ENCODE results near the gene PTPRT.

Gene PTPRT

DNA sequence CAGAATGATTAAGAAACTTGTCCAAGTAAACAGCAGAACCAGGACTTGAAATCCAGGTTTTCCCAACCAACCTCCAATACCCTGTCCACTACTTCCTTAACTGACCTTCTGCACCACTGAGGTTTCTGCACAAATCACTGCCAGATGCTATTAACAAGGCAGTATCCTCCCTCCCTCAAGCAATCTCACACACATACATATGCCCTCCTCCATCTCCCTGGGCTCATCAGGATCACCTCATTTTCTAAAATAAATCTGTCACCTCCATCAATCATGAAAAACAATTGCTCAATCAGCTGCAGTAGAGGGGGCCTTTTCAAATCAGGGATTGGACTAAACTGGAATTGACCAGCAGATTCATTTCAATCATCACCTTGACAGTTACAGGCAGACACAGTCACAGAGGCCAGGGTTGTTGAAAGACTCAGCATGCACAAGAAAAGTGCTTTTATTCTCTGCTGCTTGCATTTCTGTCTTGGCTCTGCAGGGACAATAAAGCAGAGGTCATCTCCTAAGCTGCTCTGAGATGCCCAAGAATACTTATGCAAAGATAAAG lies 539.4 kb downstream of the PTPRT start:
- no peak for DNase-seq
- no peak overlapping the region for H3K4me3 ChIP-seq (ENCODE audit: low read depth in 1 of 2, low read length in 2 of 2)
- H3K9me3 ChIP-seq (ENCODE audit: insufficient read depth, low read length, severe bottlenecking), result no peaks in the 10 kb centered on the region
- no peak overlapping the region for H3K4me2 ChIP-seq (ENCODE audit: insufficient read depth, low read length)
- no peaks in the 10 kb centered on the region for H3K4me1 ChIP-seq (ENCODE audit: insufficient read depth, low read length)
- H3K9ac ChIP-seq (ENCODE audit: low read depth, low read length), result no peak overlapping the region
- H3K36me3 ChIP-seq (ENCODE audit: insufficient read depth, low read length), result no peaks in the 10 kb centered on the region
- no peak for TF ChIP-seq EZH2 (IDR thresholded peaks at IDR 0.05; ENCODE audit: borderline replicate concordance, low read depth, low read length, severe bottlenecking)
- TF ChIP-seq, protein P1, sequence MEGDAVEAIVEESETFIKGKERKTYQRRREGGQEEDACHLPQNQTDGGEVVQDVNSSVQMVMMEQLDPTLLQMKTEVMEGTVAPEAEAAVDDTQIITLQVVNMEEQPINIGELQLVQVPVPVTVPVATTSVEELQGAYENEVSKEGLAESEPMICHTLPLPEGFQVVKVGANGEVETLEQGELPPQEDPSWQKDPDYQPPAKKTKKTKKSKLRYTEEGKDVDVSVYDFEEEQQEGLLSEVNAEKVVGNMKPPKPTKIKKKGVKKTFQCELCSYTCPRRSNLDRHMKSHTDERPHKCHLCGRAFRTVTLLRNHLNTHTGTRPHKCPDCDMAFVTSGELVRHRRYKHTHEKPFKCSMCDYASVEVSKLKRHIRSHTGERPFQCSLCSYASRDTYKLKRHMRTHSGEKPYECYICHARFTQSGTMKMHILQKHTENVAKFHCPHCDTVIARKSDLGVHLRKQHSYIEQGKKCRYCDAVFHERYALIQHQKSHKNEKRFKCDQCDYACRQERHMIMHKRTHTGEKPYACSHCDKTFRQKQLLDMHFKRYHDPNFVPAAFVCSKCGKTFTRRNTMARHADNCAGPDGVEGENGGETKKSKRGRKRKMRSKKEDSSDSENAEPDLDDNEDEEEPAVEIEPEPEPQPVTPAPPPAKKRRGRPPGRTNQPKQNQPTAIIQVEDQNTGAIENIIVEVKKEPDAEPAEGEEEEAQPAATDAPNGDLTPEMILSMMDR (IDR thresholded peaks at IDR 0.05; ENCODE audit: borderline replicate concordance, extremely low read depth, low read length, poor library complexity, severe bottlenecking), result no peak
- H3K27me3 ChIP-seq (ENCODE audit: insufficient read depth, low read length, poor library complexity), result no peaks in the 10 kb centered on the region
- H4K20me1 ChIP-seq (ENCODE audit: insufficient read depth, low read length), result no peaks in the 10 kb centered on the region
- H2AFZ ChIP-seq (ENCODE audit: low read depth, low read length), result no peak overlapping the region
- no peaks in the 10 kb centered on the region for H3K79me2 ChIP-seq (ENCODE audit: insufficient read depth, low read length)
- H3K27ac ChIP-seq (ENCODE audit: low read length), result no peak overlapping the region
- no peak for ATAC-seq (ENCODE audit: insufficient read depth, low read depth)

DNA sequence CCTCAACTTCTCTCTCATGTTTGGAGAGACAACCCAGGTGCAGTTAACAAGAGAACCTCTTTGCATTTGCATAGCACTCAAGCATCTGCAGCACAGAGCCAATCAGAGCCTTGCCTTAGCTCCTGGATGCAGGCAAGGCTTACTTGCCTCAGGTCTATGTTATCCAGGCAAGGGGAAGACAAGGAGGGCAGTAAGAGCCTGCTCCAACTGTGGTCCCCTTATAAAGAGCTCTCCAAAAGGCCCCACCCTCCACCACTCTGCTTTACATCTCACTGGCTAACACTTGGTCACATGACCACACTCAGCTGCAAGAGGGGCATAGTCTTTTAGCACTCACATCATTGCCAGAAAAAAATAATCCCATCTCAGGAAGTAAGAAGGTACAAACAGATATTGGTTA lies 540.0 kb downstream of the PTPRT start:
- H3K27ac ChIP-seq (ENCODE audit: low read length), result no peak overlapping the region
- no peaks in the 10 kb centered on the region for H3K79me2 ChIP-seq (ENCODE audit: insufficient read depth, low read length)
- no peaks in the 10 kb centered on the region for H3K9me3 ChIP-seq (ENCODE audit: insufficient read depth, low read length, severe bottlenecking)
- H3K4me2 ChIP-seq (ENCODE audit: insufficient read depth, low read length), result no peak overlapping the region
- H4K20me1 ChIP-seq (ENCODE audit: insufficient read depth, low read length), result no peaks in the 10 kb centered on the region
- TF ChIP-seq, protein P1 (IDR thresholded peaks at IDR 0.05; ENCODE audit: borderline replicate concordance, extremely low read depth, low read length, poor library complexity, severe bottlenecking), result no peak
- no peak for TF ChIP-seq EZH2 (IDR thresholded peaks at IDR 0.05; ENCODE audit: borderline replicate concordance, low read depth, low read length, severe bottlenecking)
- no peaks in the 10 kb centered on the region for H3K27me3 ChIP-seq (ENCODE audit: insufficient read depth, low read length, poor library complexity)
- no peak for ATAC-seq (ENCODE audit: insufficient read depth, low read depth)
- no peaks in the 10 kb centered on the region for H3K4me1 ChIP-seq (ENCODE audit: insufficient read depth, low read length)
- H3K9ac ChIP-seq (ENCODE audit: low read depth, low read length), result no peak overlapping the region
- no peaks in the 10 kb centered on the region for H3K36me3 ChIP-seq (ENCODE audit: insufficient read depth, low read length)
- no peak overlapping the region for H2AFZ ChIP-seq (ENCODE audit: low read depth, low read length)
- H3K4me3 ChIP-seq (ENCODE audit: low read depth in 1 of 2, low read length in 2 of 2), result no peak overlapping the region
- DNase-seq, result no peak

DNA sequence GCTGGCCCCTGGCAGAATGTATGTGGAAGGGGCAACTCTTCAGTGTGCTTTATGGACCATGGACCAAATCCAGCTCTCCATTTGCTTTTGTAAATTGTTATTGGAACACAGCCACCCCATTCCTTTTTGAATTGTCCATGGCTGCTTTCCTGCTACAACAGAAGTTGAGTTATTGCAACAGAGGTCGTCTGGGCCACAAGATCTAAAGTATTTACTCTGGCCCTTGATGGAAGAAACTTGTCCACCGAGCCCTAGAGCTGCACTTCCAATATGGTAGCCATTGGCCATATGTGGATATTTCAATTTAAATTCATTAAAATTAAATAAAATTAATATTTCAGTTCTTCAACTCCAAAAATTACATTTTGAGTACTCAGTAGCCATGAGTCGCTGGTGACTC lies 543.5 kb downstream of the PTPRT start:
- ATAC-seq (ENCODE audit: insufficient read depth, low read depth), result no peak
- Histone ChIP-seq H4K20me1 (ENCODE audit: insufficient read depth, low read length) (no peaks in the 10 kb centered on the region), H3K27ac (ENCODE audit: low read length) (no peak overlapping the region), H3K4me3 (ENCODE audit: low read depth in 1 of 2, low read length in 2 of 2) (no peak overlapping the region), H3K36me3 (ENCODE audit: insufficient read depth, low read length) (no peaks in the 10 kb centered on the region), H3K4me2 (ENCODE audit: insufficient read depth, low read length) (no peak overlapping the region), H3K4me1 (ENCODE audit: insufficient read depth, low read length) (no peaks in the 10 kb centered on the region), H3K79me2 (ENCODE audit: insufficient read depth, low read length) (no peaks in the 10 kb centered on the region), H3K9me3 (ENCODE audit: insufficient read depth, low read length, severe bottlenecking) (no peaks in the 10 kb centered on the region), H3K9ac (ENCODE audit: low read depth, low read length) (no peak overlapping the region), H3K27me3 (ENCODE audit: insufficient read depth, low read length, poor library complexity) (no peaks in the 10 kb centered on the region), H2AFZ (ENCODE audit: low read depth, low read length) (no peak overlapping the region)
- no peak for TF ChIP-seq EZH2 (IDR thresholded peaks at IDR 0.05; ENCODE audit: borderline replicate concordance, low read depth, low read length, severe bottlenecking)
- TF ChIP-seq, protein P1 (IDR thresholded peaks at IDR 0.05; ENCODE audit: borderline replicate concordance, extremely low read depth, low read length, poor library complexity, severe bottlenecking), result no peak
- DNase-seq, result no peak

DNA sequence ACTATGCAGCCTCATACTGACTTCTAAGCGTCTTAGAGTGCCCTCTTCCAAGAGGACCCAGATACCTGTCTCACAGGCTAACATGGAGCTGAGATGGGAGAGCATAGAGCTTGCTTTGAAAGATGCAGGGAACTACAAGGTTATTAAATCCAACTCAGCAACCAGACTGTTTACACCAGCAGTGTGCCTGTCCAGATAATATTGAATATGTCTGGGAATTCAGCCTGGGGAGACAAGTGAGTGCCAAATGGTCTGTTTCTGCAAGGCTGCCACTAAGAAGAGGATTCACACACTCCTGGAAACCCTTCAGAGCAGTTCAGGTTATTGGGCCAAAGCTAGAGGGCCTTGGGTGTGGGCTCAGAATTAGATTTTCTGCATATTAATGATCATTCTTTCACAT lies 547.8 kb downstream of the PTPRT start:
- H3K4me2 ChIP-seq (ENCODE audit: insufficient read depth, low read length), result no peak overlapping the region
- TF ChIP-seq EZH2 (IDR thresholded peaks at IDR 0.05; ENCODE audit: borderline replicate concordance, low read depth, low read length, severe bottlenecking), result no peak
- TF ChIP-seq, protein P1 (IDR thresholded peaks at IDR 0.05; ENCODE audit: borderline replicate concordance, extremely low read depth, low read length, poor library complexity, severe bottlenecking), result no peak
- DNase-seq (no peak), ATAC-seq (ENCODE audit: insufficient read depth, low read depth) (no peak)
- H4K20me1 ChIP-seq (ENCODE audit: insufficient read depth, low read length), result no peaks in the 10 kb centered on the region
- peaks cover 12% of the 10 kb centered on the region for H3K27me3 ChIP-seq (ENCODE audit: insufficient read depth, low read length, poor library complexity)
- no peaks in the 10 kb centered on the region for H3K79me2 ChIP-seq (ENCODE audit: insufficient read depth, low read length)
- no peaks in the 10 kb centered on the region for H3K4me1 ChIP-seq (ENCODE audit: insufficient read depth, low read length)
- no peak overlapping the region for H3K4me3 ChIP-seq (ENCODE audit: low read depth in 1 of 2, low read length in 2 of 2)
- no peak overlapping the region for H3K27ac ChIP-seq (ENCODE audit: low read length)
- H3K9ac ChIP-seq (ENCODE audit: low read depth, low read length), result no peak overlapping the region
- no peak overlapping the region for H2AFZ ChIP-seq (ENCODE audit: low read depth, low read length)
- H3K36me3 ChIP-seq (ENCODE audit: insufficient read depth, low read length), result no peaks in the 10 kb centered on the region
- no peaks in the 10 kb centered on the region for H3K9me3 ChIP-seq (ENCODE audit: insufficient read depth, low read length, severe bottlenecking)
